ENCODE data around the gene CFAP107. TPM values are rescaled to one million over a fixed set of nuclear protein-coding genes. Genes with fewer than 3 reads are reported as not detected.
"Not testable (repeated sequence)": the region's sequence is repeated elsewhere in the genome, so short reads cannot be mapped to it uniquely, and the experiment has no call there.

CFAP107 gene
- polyA plus RNA-seq, 2 donors: not detected

GRCh38 chr1:12712929-12713328, 33.1 kb upstream of the CFAP107 start:
- Histone ChIP-seq H3K36me3 (ENCODE audit: control insufficient read depth in 2 of 2, insufficient read depth in 2 of 2, low read length in 1 of 2) (no peaks in the 10 kb centered on the region), H3K27me3 (ENCODE audit: control insufficient read depth in 1 of 2, insufficient read depth in 2 of 2, low read length in 2 of 2) (no peaks in the 10 kb centered on the region), H3K27ac (ENCODE audit: low read depth in 2 of 2, low read length in 1 of 2) (no peak overlapping the region), H3K4me1 (ENCODE audit: control insufficient read depth in 2 of 2, insufficient read depth in 2 of 2, low read length in 1 of 2) (no peaks in the 10 kb centered on the region), H3K9me3 (ENCODE audit: control insufficient read depth in 2 of 2, insufficient read depth in 1 of 2, low read depth in 1 of 2, low read length in 1 of 2) (no peaks in the 10 kb centered on the region), H3K4me3 (ENCODE audit: low read depth in 1 of 2, low read length in 2 of 2) (no peak overlapping the region)
- WGBS, 2 donors: 87% methylated on average over 8 of the region's 8 CpGs

- H3K4me3 ChIP-seq (ENCODE audit: low read depth in 1 of 2, low read length in 2 of 2); H3K4me1 ChIP-seq (ENCODE audit: control insufficient read depth in 2 of 2, insufficient read depth in 2 of 2, low read length in 1 of 2); H3K27ac ChIP-seq (ENCODE audit: low read depth in 2 of 2, low read length in 1 of 2); H3K9me3 ChIP-seq (ENCODE audit: control insufficient read depth in 2 of 2, insufficient read depth in 1 of 2, low read depth in 1 of 2, low read length in 1 of 2); H3K36me3 ChIP-seq (ENCODE audit: control insufficient read depth in 2 of 2, insufficient read depth in 2 of 2, low read length in 1 of 2); H3K27me3 ChIP-seq (ENCODE audit: control insufficient read depth in 1 of 2, insufficient read depth in 2 of 2, low read length in 2 of 2): not testable (repeated sequence)
- 72 to 78% methylated on average over 5 of the region's 5 CpGs for WGBS, 2 donors
These were observed 32.3 kb upstream of the CFAP107 start for GRCh38 chr1:12713651-12714050.

GRCh38 chr1:12714710-12715475, 31.1 kb upstream of the CFAP107 start:
- 77 to 80% methylated on average over 3 of the region's 3 CpGs for WGBS, 2 donors
- no peak overlapping the region for H3K4me3 ChIP-seq (ENCODE audit: low read depth in 1 of 2, low read length in 2 of 2)
- H3K27ac ChIP-seq (ENCODE audit: low read depth in 2 of 2, low read length in 1 of 2): no peak overlapping the region
- no peaks in the 10 kb centered on the region for H3K9me3 ChIP-seq (ENCODE audit: control insufficient read depth in 2 of 2, insufficient read depth in 1 of 2, low read depth in 1 of 2, low read length in 1 of 2)
- H3K27me3 ChIP-seq (ENCODE audit: control insufficient read depth in 1 of 2, insufficient read depth in 2 of 2, low read length in 2 of 2): no peaks in the 10 kb centered on the region
- no peaks in the 10 kb centered on the region for H3K36me3 ChIP-seq (ENCODE audit: control insufficient read depth in 2 of 2, insufficient read depth in 2 of 2, low read length in 1 of 2)
- H3K4me1 ChIP-seq (ENCODE audit: control insufficient read depth in 2 of 2, insufficient read depth in 2 of 2, low read length in 1 of 2): no peaks in the 10 kb centered on the region

GRCh38 chr1:12715896-12716437, 30.0 kb upstream of the CFAP107 start, which contains the start of gene AADACL3:
TSS of gene AADACL3 (plus strand) at chr1:12716110. CDS start at chr1:12716177, 67 bp downstream.
- H3K4me1 ChIP-seq (ENCODE audit: control insufficient read depth in 2 of 2, insufficient read depth in 2 of 2, low read length in 1 of 2): no peaks in the 10 kb centered on the region
- no peak within 1 kb of the TSS for H3K27ac ChIP-seq (ENCODE audit: low read depth in 2 of 2, low read length in 1 of 2)
- H3K36me3 ChIP-seq (ENCODE audit: control insufficient read depth in 2 of 2, insufficient read depth in 2 of 2, low read length in 1 of 2): no peaks in the 10 kb centered on the region
- H3K27me3 ChIP-seq (ENCODE audit: control insufficient read depth in 1 of 2, insufficient read depth in 2 of 2, low read length in 2 of 2): no peaks in the 10 kb centered on the region
- WGBS, 2 donors: 76 to 81% methylated on average over 8 of the region's 8 CpGs
- no peak within 1 kb of the TSS for H3K4me3 ChIP-seq (ENCODE audit: low read depth in 1 of 2, low read length in 2 of 2)
- H3K9me3 ChIP-seq (ENCODE audit: control insufficient read depth in 2 of 2, insufficient read depth in 1 of 2, low read depth in 1 of 2, low read length in 1 of 2): no peaks in the 10 kb centered on the region

- 77 to 85% methylated on average over 7 of the region's 7 CpGs for WGBS, 2 donors
These were observed 28.6 kb upstream of the CFAP107 start for GRCh38 chr1:12717301-12717838.

GRCh38 chr1:12722626-12723025, 23.4 kb upstream of the CFAP107 start:
- no peaks in the 10 kb centered on the region for H3K36me3 ChIP-seq (ENCODE audit: control insufficient read depth in 2 of 2, insufficient read depth in 2 of 2, low read length in 1 of 2)
- H3K27ac ChIP-seq (ENCODE audit: low read depth in 2 of 2, low read length in 1 of 2): no peak overlapping the region
- no peak overlapping the region for H3K4me3 ChIP-seq (ENCODE audit: low read depth in 1 of 2, low read length in 2 of 2)
- no peaks in the 10 kb centered on the region for H3K27me3 ChIP-seq (ENCODE audit: control insufficient read depth in 1 of 2, insufficient read depth in 2 of 2, low read length in 2 of 2)
- no peaks in the 10 kb centered on the region for H3K4me1 ChIP-seq (ENCODE audit: control insufficient read depth in 2 of 2, insufficient read depth in 2 of 2, low read length in 1 of 2)
- peaks cover 0 to 2% of the 10 kb centered on the region in 2 donors for H3K9me3 ChIP-seq (ENCODE audit: control insufficient read depth in 2 of 2, insufficient read depth in 1 of 2, low read depth in 1 of 2, low read length in 1 of 2)
- 38 to 39% methylated on average over 1 of the region's 1 CpG for WGBS, 2 donors

More at GRCh38 chr1:12717301-12717838, 28.6 kb upstream of the CFAP107 start:
- Histone ChIP-seq H3K9me3 (ENCODE audit: control insufficient read depth in 2 of 2, insufficient read depth in 1 of 2, low read depth in 1 of 2, low read length in 1 of 2) (no peaks in the 10 kb centered on the region), H3K36me3 (ENCODE audit: control insufficient read depth in 2 of 2, insufficient read depth in 2 of 2, low read length in 1 of 2) (no peaks in the 10 kb centered on the region), H3K4me1 (ENCODE audit: control insufficient read depth in 2 of 2, insufficient read depth in 2 of 2, low read length in 1 of 2) (no peaks in the 10 kb centered on the region), H3K27me3 (ENCODE audit: control insufficient read depth in 1 of 2, insufficient read depth in 2 of 2, low read length in 2 of 2) (no peaks in the 10 kb centered on the region), H3K4me3 (ENCODE audit: low read depth in 1 of 2, low read length in 2 of 2) (no peak overlapping the region), H3K27ac (ENCODE audit: low read depth in 2 of 2, low read length in 1 of 2) (no peak overlapping the region)

GRCh38 chr1:12728391-12728790, 17.6 kb upstream of the CFAP107 start:
- H3K4me1 ChIP-seq (ENCODE audit: control insufficient read depth in 2 of 2, insufficient read depth in 2 of 2, low read length in 1 of 2): no peaks in the 10 kb centered on the region
- peaks cover 0 to 2% of the 10 kb centered on the region in 2 donors for H3K9me3 ChIP-seq (ENCODE audit: control insufficient read depth in 2 of 2, insufficient read depth in 1 of 2, low read depth in 1 of 2, low read length in 1 of 2)
- WGBS, 2 donors: 84 to 86% methylated on average over 2 of the region's 2 CpGs
- no peaks in the 10 kb centered on the region for H3K27me3 ChIP-seq (ENCODE audit: control insufficient read depth in 1 of 2, insufficient read depth in 2 of 2, low read length in 2 of 2)
- no peak overlapping the region for H3K4me3 ChIP-seq (ENCODE audit: low read depth in 1 of 2, low read length in 2 of 2)
- no peaks in the 10 kb centered on the region for H3K36me3 ChIP-seq (ENCODE audit: control insufficient read depth in 2 of 2, insufficient read depth in 2 of 2, low read length in 1 of 2)
- H3K27ac ChIP-seq (ENCODE audit: low read depth in 2 of 2, low read length in 1 of 2): no peak overlapping the region

- Histone ChIP-seq H3K4me3 (ENCODE audit: low read depth in 1 of 2, low read length in 2 of 2) (no peak overlapping the region), H3K27me3 (ENCODE audit: control insufficient read depth in 1 of 2, insufficient read depth in 2 of 2, low read length in 2 of 2) (no peaks in the 10 kb centered on the region), H3K36me3 (ENCODE audit: control insufficient read depth in 2 of 2, insufficient read depth in 2 of 2, low read length in 1 of 2) (no peaks in the 10 kb centered on the region), H3K27ac (ENCODE audit: low read depth in 2 of 2, low read length in 1 of 2) (no peak overlapping the region), H3K4me1 (ENCODE audit: control insufficient read depth in 2 of 2, insufficient read depth in 2 of 2, low read length in 1 of 2) (no peaks in the 10 kb centered on the region), H3K9me3 (ENCODE audit: control insufficient read depth in 2 of 2, insufficient read depth in 1 of 2, low read depth in 1 of 2, low read length in 1 of 2) (peaks cover 0 to 2% of the 10 kb centered on the region in 2 donors)
- WGBS, 2 donors: 68 to 86% methylated on average over 1 of the region's 1 CpG
These were observed 15.8 kb upstream of the CFAP107 start for GRCh38 chr1:12730156-12730555.

GRCh38 chr1:12731084-12731483, 14.9 kb upstream of the CFAP107 start:
- H3K36me3 ChIP-seq (ENCODE audit: control insufficient read depth in 2 of 2, insufficient read depth in 2 of 2, low read length in 1 of 2); H3K27me3 ChIP-seq (ENCODE audit: control insufficient read depth in 1 of 2, insufficient read depth in 2 of 2, low read length in 2 of 2); H3K9me3 ChIP-seq (ENCODE audit: control insufficient read depth in 2 of 2, insufficient read depth in 1 of 2, low read depth in 1 of 2, low read length in 1 of 2); H3K4me1 ChIP-seq (ENCODE audit: control insufficient read depth in 2 of 2, insufficient read depth in 2 of 2, low read length in 1 of 2); H3K27ac ChIP-seq (ENCODE audit: low read depth in 2 of 2, low read length in 1 of 2); H3K4me3 ChIP-seq (ENCODE audit: low read depth in 1 of 2, low read length in 2 of 2): not testable (repeated sequence)
- WGBS, 2 donors: 72 to 82% methylated on average over 2 of the region's 2 CpGs
